Thyroid gland (tissue), 4 donors: ENCODE measurements around the gene WAPL.
A peak's percentile ranks its signal among the peaks of the same experiment; 100 is the strongest.

Source experiments
- POLR2A ChIP-seq, 2 donors: fragments of 450-650 bp; IDR thresholded peaks; one replicate each; pipeline ENCODE4 v1.6.1; 2017; ENCODE audit warnings: antibody characterized with exemption in 2 of 2, mild to moderate bottlenecking in 2 of 2, moderate library complexity in 1 of 2
- TF ChIP-seq, protein P1 (sequence below), 6 experiments: fragments of 200-600 bp in 3 of 6; fragments of 450-650 bp in 3 of 6; sonication (generic) in 3 of 6; IDR thresholded peaks; one replicate each; pipeline ENCODE4 v1.5.1; 2016 to 2019; ENCODE audit warnings: antibody characterized with exemption in 6 of 6, mild to moderate bottlenecking in 2 of 6, inconsistent platforms in 1 of 6, moderate library complexity in 1 of 6

DNA sequence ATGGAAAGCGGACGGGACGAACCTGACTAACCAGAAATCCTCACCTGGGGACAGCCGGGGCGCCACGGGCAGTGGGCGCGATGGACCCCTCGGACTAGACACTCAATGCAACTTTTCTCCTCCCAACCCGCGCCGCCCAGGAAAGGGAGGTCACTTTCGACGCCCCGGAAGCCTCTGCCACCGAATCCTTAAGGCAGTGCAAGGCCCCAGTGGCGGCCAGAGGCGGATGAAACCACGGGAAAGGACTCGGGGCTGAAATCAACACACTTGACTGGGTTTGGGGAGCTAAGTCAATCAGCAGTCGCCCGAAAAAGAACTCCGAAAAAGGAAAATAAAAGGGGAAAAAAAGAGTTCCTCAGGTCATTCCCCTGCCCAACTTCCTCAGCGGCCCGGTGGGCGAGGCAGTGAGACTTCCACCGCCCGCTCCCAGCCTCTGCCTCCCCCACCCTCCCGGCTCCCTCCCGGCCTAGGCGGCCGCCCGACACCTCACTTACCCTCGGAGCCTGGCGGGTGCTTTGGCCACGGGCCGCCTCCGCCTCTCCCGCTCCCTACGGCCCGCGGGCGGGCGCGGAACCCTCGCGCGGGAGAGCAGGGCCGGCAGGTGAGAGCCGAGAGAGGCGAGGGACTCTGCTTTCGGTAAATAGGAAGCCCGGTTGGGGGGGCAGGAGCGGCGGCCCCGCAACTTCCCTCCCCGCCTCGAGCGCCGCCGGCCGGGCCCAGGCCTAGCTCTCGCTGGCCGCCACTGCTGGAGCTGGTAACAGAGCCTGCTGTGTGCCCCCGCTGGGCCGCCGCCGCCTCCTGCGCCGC, 518 bp downstream of the WAPL start:
- peak in 1 of 2 donors; percentile 46 for TF ChIP-seq POLR2A (IDR thresholded peaks at IDR 0.05)
- TF ChIP-seq, protein P1, sequence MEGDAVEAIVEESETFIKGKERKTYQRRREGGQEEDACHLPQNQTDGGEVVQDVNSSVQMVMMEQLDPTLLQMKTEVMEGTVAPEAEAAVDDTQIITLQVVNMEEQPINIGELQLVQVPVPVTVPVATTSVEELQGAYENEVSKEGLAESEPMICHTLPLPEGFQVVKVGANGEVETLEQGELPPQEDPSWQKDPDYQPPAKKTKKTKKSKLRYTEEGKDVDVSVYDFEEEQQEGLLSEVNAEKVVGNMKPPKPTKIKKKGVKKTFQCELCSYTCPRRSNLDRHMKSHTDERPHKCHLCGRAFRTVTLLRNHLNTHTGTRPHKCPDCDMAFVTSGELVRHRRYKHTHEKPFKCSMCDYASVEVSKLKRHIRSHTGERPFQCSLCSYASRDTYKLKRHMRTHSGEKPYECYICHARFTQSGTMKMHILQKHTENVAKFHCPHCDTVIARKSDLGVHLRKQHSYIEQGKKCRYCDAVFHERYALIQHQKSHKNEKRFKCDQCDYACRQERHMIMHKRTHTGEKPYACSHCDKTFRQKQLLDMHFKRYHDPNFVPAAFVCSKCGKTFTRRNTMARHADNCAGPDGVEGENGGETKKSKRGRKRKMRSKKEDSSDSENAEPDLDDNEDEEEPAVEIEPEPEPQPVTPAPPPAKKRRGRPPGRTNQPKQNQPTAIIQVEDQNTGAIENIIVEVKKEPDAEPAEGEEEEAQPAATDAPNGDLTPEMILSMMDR (IDR thresholded peaks at IDR 0.05), result no peak
